Activated T-cell treated with anti-CD3 and anti-CD28 coated beads, Interleukin-2, amount 50 U/mL, for 72 hours (primary cell): Measurements from ENCODE around the gene OR5AN1. TPM values are rescaled to one million over a fixed set of nuclear protein-coding genes. Genes with fewer than 3 reads are reported as not detected.
"Not testable (repeated sequence)": the region's sequence is repeated elsewhere in the genome, so short reads cannot be mapped to it uniquely, and the experiment has no call there.

Source experiments
- ATAC-seq, 2 donors: fragments of 150-1000 bp; cut with Tn5 transposase; replicated peaks in 1 of 2; 2 replicates each; pipeline ENCODE4 v1.10.0; 2021; ENCODE audit warnings: moderate library complexity in 2 of 2, mild to moderate bottlenecking in 1 of 2
- DNase-seq, 2 donors: peaks; one replicate each; pipeline ENCODE4 v3.0.0; 2021 to 2022; ENCODE audit warnings: mixed read lengths in 1 of 2
- H3K27ac Mint-ChIP-seq: one replicate; pipeline ENCODE4 v1.8.0; 2022; ENCODE audit warnings: mild to moderate bottlenecking, moderate library complexity, mixed read lengths
- H3K27me3 Mint-ChIP-seq: one replicate; pipeline ENCODE4 v1.8.0; 2022; ENCODE audit warnings: low read depth, mixed read lengths
- H3K36me3 Mint-ChIP-seq, 2 donors: one replicate each; pipeline ENCODE4 v1.8.0; 2022; ENCODE audit warnings: mixed read lengths in 2 of 2, mild to moderate bottlenecking in 1 of 2; ENCODE audit not compliant: insufficient read depth in 2 of 2
- H3K4me1 Mint-ChIP-seq: one replicate; pipeline ENCODE4 v1.8.0; 2022; ENCODE audit warnings: low read depth, mixed read lengths
- H3K4me3 Mint-ChIP-seq, 2 donors: one replicate each; pipeline ENCODE4 v1.8.0; 2022; ENCODE audit warnings: mild to moderate bottlenecking in 2 of 2, mixed read lengths in 2 of 2, moderate library complexity in 2 of 2
- H3K9me3 Mint-ChIP-seq, 2 donors: one replicate each; pipeline ENCODE4 v1.8.0; 2022; ENCODE audit warnings: mixed read lengths in 2 of 2
- total RNA-seq, 2 donors: library from RNA; stranded (reverse); gene quantifications; one replicate each; pipeline ENCODE4 v1.2.3, GENCODE V29; 2022

The OR5AN1 gene
- total RNA-seq, result not detected

- no peak for DNase-seq
These were observed at the start of gene OR5AN1 for GRCh38 chr11:59358595-59358994. Gene OR5AN1, plus strand, starts transcription at chr11:59358895. Its CDS starts 5,564 bp downstream, at chr11:59364459.

GRCh38 chr11:59335001-59335400 lies 23.7 kb upstream of the OR5AN1 start:
- Mint-ChIP-seq H3K27me3 (peaks cover 25% of the 10 kb centered on the region), H3K4me1 (no peaks in the 10 kb centered on the region), H3K9me3 (peaks cover 0 to 2% of the 10 kb centered on the region in 2 donors), H3K27ac (peak overlapping the region; percentile 9), H3K36me3 (no peaks in the 10 kb centered on the region), H3K4me3 (no peak overlapping the region)
- no peak for ATAC-seq
- DNase-seq, result no peak

More at GRCh38 chr11:59358595-59358994, at the start of gene OR5AN1:
- Mint-ChIP-seq H3K4me3 (no peak within 1 kb of the TSS), H3K36me3 (no peaks in the 10 kb centered on the region), H3K4me1 (no peaks in the 10 kb centered on the region), H3K27ac (no peak within 1 kb of the TSS), H3K9me3 (no peaks in the 10 kb centered on the region), H3K27me3 (peaks cover 7% of the 10 kb centered on the region)
- ATAC-seq, result no peak

- Mint-ChIP-seq H3K4me3 (no peak overlapping the region), H3K9me3 (peaks cover 0 to 2% of the 10 kb centered on the region in 2 donors), H3K4me1 (no peaks in the 10 kb centered on the region), H3K36me3 (no peaks in the 10 kb centered on the region), H3K27me3 (peaks cover 15% of the 10 kb centered on the region), H3K27ac (no peak overlapping the region)
- no peak for ATAC-seq
- DNase-seq, result no peak
These were observed 22.5 kb upstream of the OR5AN1 start for GRCh38 chr11:59336176-59336575.

GRCh38 chr11:59336931-59337330 lies 21.8 kb upstream of the OR5AN1 start:
- H3K27me3 Mint-ChIP-seq, result peaks cover 11% of the 10 kb centered on the region
- DNase-seq (no peak), ATAC-seq (no peak)
- H3K9me3 Mint-ChIP-seq, result peaks cover 0 to 4% of the 10 kb centered on the region in 2 donors
- no peak overlapping the region for H3K4me3 Mint-ChIP-seq
- H3K4me1 Mint-ChIP-seq, result no peaks in the 10 kb centered on the region
- no peaks in the 10 kb centered on the region for H3K36me3 Mint-ChIP-seq
- no peak overlapping the region for H3K27ac Mint-ChIP-seq

GRCh38 chr11:59349657-59350056 lies 9.0 kb upstream of the OR5AN1 start:
- not testable (repeated sequence) for H3K4me1 Mint-ChIP-seq, H3K4me3 Mint-ChIP-seq, ATAC-seq, H3K36me3 Mint-ChIP-seq, DNase-seq, H3K27ac Mint-ChIP-seq
- Mint-ChIP-seq H3K27me3 (peaks cover 15% of the 10 kb centered on the region), H3K9me3 (peaks cover 0 to 13% of the 10 kb centered on the region in 2 donors)

- Mint-ChIP-seq H3K27ac (no peak overlapping the region), H3K4me3 (no peak overlapping the region)
- ATAC-seq, result no peak
These were observed 3.5 kb upstream of the OR5AN1 start for GRCh38 chr11:59355226-59355625.

GRCh38 chr11:59356561-59356960 lies 2.1 kb upstream of the OR5AN1 start:
- H3K4me3 Mint-ChIP-seq, result no peak overlapping the region
- ATAC-seq (no peak), DNase-seq (no peak)
- H3K36me3 Mint-ChIP-seq, result no peaks in the 10 kb centered on the region
- no peaks in the 10 kb centered on the region for H3K9me3 Mint-ChIP-seq
- no peaks in the 10 kb centered on the region for H3K4me1 Mint-ChIP-seq
- peaks cover 7% of the 10 kb centered on the region for H3K27me3 Mint-ChIP-seq
- no peak overlapping the region for H3K27ac Mint-ChIP-seq

More at GRCh38 chr11:59355226-59355625, 3.5 kb upstream of the OR5AN1 start:
- H3K27me3 Mint-ChIP-seq, result peaks cover 7% of the 10 kb centered on the region
- H3K9me3 Mint-ChIP-seq, result peaks cover 0 to 3% of the 10 kb centered on the region in 2 donors
- DNase-seq, result no peak
- H3K4me1 Mint-ChIP-seq, result no peaks in the 10 kb centered on the region
- no peaks in the 10 kb centered on the region for H3K36me3 Mint-ChIP-seq

GRCh38 chr11:59358020-59358419 lies 675 bp upstream of the OR5AN1 start:
- Mint-ChIP-seq H3K27ac (no peak overlapping the region), H3K4me3 (no peak overlapping the region), H3K27me3 (peaks cover 7% of the 10 kb centered on the region), H3K36me3 (no peaks in the 10 kb centered on the region), H3K9me3 (no peaks in the 10 kb centered on the region), H3K4me1 (no peaks in the 10 kb centered on the region)
- DNase-seq (no peak), ATAC-seq (no peak)

GRCh38 chr11:59365232-59366018 lies 6.7 kb downstream of the OR5AN1 start:
- Mint-ChIP-seq H3K4me3 (no peak overlapping the region), H3K27me3 (no peaks in the 10 kb centered on the region), H3K4me1 (no peaks in the 10 kb centered on the region), H3K27ac (no peak overlapping the region), H3K9me3 (peaks cover 6 to 8% of the 10 kb centered on the region in 2 donors), H3K36me3 (peaks cover 0 to 4% of the 10 kb centered on the region in 2 donors)
- DNase-seq, result no peak
- ATAC-seq, result no peak

GRCh38 chr11:59368238-59369022 lies 9.7 kb downstream of the OR5AN1 start:
- DNase-seq, result no peak
- peaks cover 0 to 6% of the 10 kb centered on the region in 2 donors for H3K36me3 Mint-ChIP-seq
- peaks cover 8 to 10% of the 10 kb centered on the region in 2 donors for H3K9me3 Mint-ChIP-seq
- no peak for ATAC-seq
- H3K27ac Mint-ChIP-seq, result no peak overlapping the region
- H3K4me1 Mint-ChIP-seq, result no peaks in the 10 kb centered on the region
- no peaks in the 10 kb centered on the region for H3K27me3 Mint-ChIP-seq
- no peak overlapping the region for H3K4me3 Mint-ChIP-seq

- DNase-seq, H3K36me3 Mint-ChIP-seq, ATAC-seq, H3K4me1 Mint-ChIP-seq, H3K27ac Mint-ChIP-seq, H3K27me3 Mint-ChIP-seq, H3K4me3 Mint-ChIP-seq: not testable (repeated sequence)
- H3K9me3 Mint-ChIP-seq, result peaks cover 9 to 10% of the 10 kb centered on the region in 2 donors
These were observed 13.6 kb downstream of the OR5AN1 start for GRCh38 chr11:59372324-59372723.

GRCh38 chr11:59380263-59381059 lies 21.8 kb downstream of the OR5AN1 start:
- no peak for DNase-seq
- no peak overlapping the region for H3K27ac Mint-ChIP-seq
- H3K36me3 Mint-ChIP-seq, result peaks cover 0 to 3% of the 10 kb centered on the region in 2 donors
- peaks cover 2 to 6% of the 10 kb centered on the region in 2 donors for H3K9me3 Mint-ChIP-seq
- no peak for ATAC-seq
- no peaks in the 10 kb centered on the region for H3K27me3 Mint-ChIP-seq
- H3K4me1 Mint-ChIP-seq, result no peaks in the 10 kb centered on the region
- H3K4me3 Mint-ChIP-seq, result no peak overlapping the region

- ATAC-seq, result no peak
- H3K4me1 Mint-ChIP-seq, result no peaks in the 10 kb centered on the region
- no peak overlapping the region for H3K27ac Mint-ChIP-seq
- no peak for DNase-seq
- H3K27me3 Mint-ChIP-seq, result no peaks in the 10 kb centered on the region
- H3K4me3 Mint-ChIP-seq, result no peak overlapping the region
- H3K9me3 Mint-ChIP-seq, result no peaks in the 10 kb centered on the region
- no peaks in the 10 kb centered on the region for H3K36me3 Mint-ChIP-seq
These were observed 35.5 kb downstream of the OR5AN1 start for GRCh38 chr11:59394186-59394585.
